ENCODE results near the gene FERMT1.

GRCh38 chr20:6055161-6055783 is 67.6 kb downstream of the FERMT1 start:
- no peak for TF ChIP-seq POLR2A (IDR thresholded peaks at IDR 0.05)
- TF ChIP-seq POLR2AphosphoS5 (IDR thresholded peaks at IDR 0.05), result no peak

Measured in gastroesophageal sphincter (tissue), 2 donors.